Esophagus muscularis mucosa (tissue), 4 donors: ENCODE measurements around the gene PBX3. TPM values are rescaled to one million over a fixed set of nuclear protein-coding genes. Genes with fewer than 3 reads are reported as not detected.

Experiments
- DNase-seq: peaks from one replicate; pipeline ENCODE4 v3.0.0-alpha.2; 2017; ENCODE audit errors: extremely low spot score
- H3K27ac ChIP-seq, 4 donors: fragments of 200-600 bp; sonication (generic); replicated peaks in 1 of 4; 1 replicate in 3 of 4; 2 replicates in 1 of 4; pipeline ENCODE4 v1.5.1; 2016 to 2019; ENCODE audit warnings: mild to moderate bottlenecking in 1 of 4
- H3K27me3 ChIP-seq, 4 donors: fragments of 200-600 bp; sonication (generic); one replicate each; pipeline versions ENCODE4 v1.5.1 to v1.6.0; 2016 to 2019
- H3K36me3 ChIP-seq, 4 donors: fragments of 200-600 bp; sonication (generic); one replicate each; pipeline ENCODE4 v1.5.1; 2016 to 2019
- H3K4me1 ChIP-seq, 4 donors: fragments of 200-600 bp; sonication (generic); one replicate each; pipeline ENCODE4 v1.5.1; 2016 to 2019
- H3K4me3 ChIP-seq, 4 donors: fragments of 200-600 bp; sonication (generic); 1 replicate in 2 of 4; 2 replicates in 2 of 4; pipeline ENCODE4 v1.5.1; 2016 to 2019; ENCODE audit warnings: mild to moderate bottlenecking in 4 of 4, moderate library complexity in 1 of 4
- H3K9me3 ChIP-seq, 4 donors: fragments of 200-600 bp; sonication (generic); 1 replicate in 3 of 4; 2 replicates in 1 of 4; pipeline ENCODE4 v1.5.1; 2016 to 2019
- CTCF ChIP-seq, 3 experiments: fragments of 200-600 bp in 2 of 3; fragments of 450-650 bp in 1 of 3; sonication (generic) in 2 of 3; IDR thresholded peaks; one replicate each; pipeline ENCODE4 v1.5.1; 2017 to 2019; ENCODE audit warnings: antibody characterized with exemption in 3 of 3, mild to moderate bottlenecking in 2 of 3, moderate library complexity in 1 of 3
- EP300 ChIP-seq: sonication (generic); formaldehyde crosslinking; IDR thresholded peaks from one replicate; pipeline ENCODE4 v1.6.1; 2017; ENCODE audit warnings: antibody characterized with exemption
- POLR2A ChIP-seq: fragments of 450-650 bp; IDR thresholded peaks from one replicate; pipeline ENCODE4 v1.6.1; 2017; ENCODE audit warnings: antibody characterized with exemption, moderate library complexity, mild to moderate bottlenecking, low read depth
- POLR2AphosphoS5 ChIP-seq, 2 donors: sonication (generic); formaldehyde crosslinking; IDR thresholded peaks; one replicate each; pipeline ENCODE4 v1.6.1; 2017; ENCODE audit warnings: antibody characterized with exemption in 2 of 2
- WGBS: methylation state at CpG from one replicate; pipeline ENCODE4 v1.1.5; 2018; 5-methylcytosine and 5-hydroxymethylcytosine counted together
- intact Hi-C: fragments of 100-400 bp; cut with DNase I; formaldehyde crosslinking; loops from one replicate; pipeline ENCODE4 v1.15.1; 2023
- total RNA-seq, 4 donors: library from RNA; depleted of rRNA; stranded (reverse); fragments of >200 nt; gene quantifications; one replicate each; pipeline versions ENCODE4 v1.1.0 to v1.2.1, GENCODE V29; 2016

Gene PBX3
- total RNA-seq, 4 donors from 2014 or later, result 50.1 to 82.4 (median 54.3) TPM

GRCh38 chr9:125889112-125889475 is 141.9 kb downstream of the PBX3 start:
- no peaks in the 10 kb centered on the region for H3K27me3 ChIP-seq
- peaks cover 22 to 78% (median 58%) of the 10 kb centered on the region in 4 donors for H3K4me1 ChIP-seq
- DNase-seq, result no peak
- 6% methylated on average over 7 of the region's 21 CpGs for WGBS
- H3K27ac ChIP-seq, result peak overlapping the region; percentile 75 to 80 (median 76)
- no peaks in the 10 kb centered on the region for H3K9me3 ChIP-seq
- H3K36me3 ChIP-seq, result no peaks in the 10 kb centered on the region
- intact Hi-C loops, result no loop called here
- TF ChIP-seq EP300 (no peak), CTCF (IDR thresholded peaks at IDR 0.05) (no peak), POLR2AphosphoS5 (IDR thresholded peaks at IDR 0.05) (no peak), POLR2A (no peak)
- peak overlapping the region; percentile 54 to 70 (median 62) for H3K4me3 ChIP-seq

DNA sequence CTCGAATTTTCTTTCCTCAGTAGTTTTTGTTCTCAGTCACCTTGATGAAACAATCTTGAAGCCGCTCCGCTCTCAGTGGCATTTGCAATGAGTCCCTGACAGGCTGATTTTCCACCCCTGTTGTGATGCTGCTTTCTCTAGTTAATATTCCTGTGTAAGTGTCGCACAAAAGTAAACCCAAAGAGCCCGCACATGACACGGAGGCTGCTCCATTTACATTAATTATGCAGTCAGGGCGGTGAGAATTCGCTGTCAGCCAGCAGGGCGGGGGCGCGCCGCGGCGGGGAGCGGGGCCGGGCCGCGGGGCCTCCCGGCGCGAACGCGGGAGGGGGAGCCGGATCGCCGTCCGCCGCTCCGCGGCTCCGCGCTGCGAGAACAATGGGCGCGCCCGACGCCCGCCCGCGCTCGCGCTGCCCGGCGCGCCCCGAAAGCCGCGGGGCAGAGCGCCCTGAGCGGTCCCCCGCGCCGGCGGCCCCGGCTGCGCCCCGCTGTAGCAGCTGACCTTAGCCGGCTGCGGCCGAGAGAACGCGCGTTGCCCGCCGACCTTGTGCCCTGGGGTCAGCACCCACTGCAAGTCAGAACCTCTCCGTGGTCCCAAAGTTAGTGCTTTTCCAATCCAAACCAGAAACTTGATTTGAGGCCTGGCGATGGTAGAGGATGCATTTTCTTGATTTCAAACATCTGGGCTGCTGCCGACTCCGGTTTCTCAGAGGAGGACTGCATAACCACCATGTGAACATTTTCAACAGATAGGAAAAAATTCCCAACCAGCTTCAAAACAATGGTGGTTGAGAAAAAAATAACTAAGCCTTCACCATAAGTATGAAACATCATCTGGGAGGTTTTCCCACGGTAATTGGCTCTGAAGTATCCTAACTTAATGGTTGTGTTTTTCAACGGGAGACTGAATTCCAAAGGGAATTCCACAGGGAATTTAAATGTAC is 142.6 kb downstream of the PBX3 start:
- Histone ChIP-seq H3K4me1 (peaks cover 22 to 80% (median 61%) of the 10 kb centered on the region in 4 donors), H3K27me3 (no peaks in the 10 kb centered on the region), H3K36me3 (no peaks in the 10 kb centered on the region), H3K4me3 (peak overlapping the region; percentile 54 to 70 (median 62)), H3K27ac (peak overlapping the region; percentile 75 to 80 (median 76)), H3K9me3 (no peaks in the 10 kb centered on the region)
- intact Hi-C loops, result loop anchor here (5.0 kb wide), 1 partner anchor 142 kb away; the partner anchor contains the start of gene PBX3
- 3% methylated on average over 30 of the region's 71 CpGs for WGBS
- TF ChIP-seq POLR2A (no peak), CTCF (IDR thresholded peaks at IDR 0.05) (no peak), POLR2AphosphoS5 (IDR thresholded peaks at IDR 0.05) (no peak), EP300 (no peak)
- no peak for DNase-seq

- no peak for TF ChIP-seq CTCF (IDR thresholded peaks at IDR 0.05)
- TF ChIP-seq EP300, result no peak
- TF ChIP-seq POLR2AphosphoS5 (IDR thresholded peaks at IDR 0.05), result no peak
- TF ChIP-seq POLR2A, result no peak
- Histone ChIP-seq H3K27me3 (no peaks in the 10 kb centered on the region), H3K4me1 (peaks cover 22 to 76% (median 63%) of the 10 kb centered on the region in 4 donors), H3K4me3 (peak overlapping the region in 1 of 4 donors; percentile 62), H3K9me3 (no peaks in the 10 kb centered on the region), H3K27ac (peak overlapping the region; percentile 75 to 80 (median 76)), H3K36me3 (no peaks in the 10 kb centered on the region)
- 40% methylated on average over 1 of the region's 1 CpG for WGBS
- intact Hi-C loops, result loop anchor here (5.0 kb wide), 1 partner anchor 144 kb away; the partner anchor contains the start of gene PBX3
- DNase-seq, result no peak
These were observed 143.7 kb downstream of the PBX3 start for GRCh38 chr9:125890826-125891225.

DNA sequence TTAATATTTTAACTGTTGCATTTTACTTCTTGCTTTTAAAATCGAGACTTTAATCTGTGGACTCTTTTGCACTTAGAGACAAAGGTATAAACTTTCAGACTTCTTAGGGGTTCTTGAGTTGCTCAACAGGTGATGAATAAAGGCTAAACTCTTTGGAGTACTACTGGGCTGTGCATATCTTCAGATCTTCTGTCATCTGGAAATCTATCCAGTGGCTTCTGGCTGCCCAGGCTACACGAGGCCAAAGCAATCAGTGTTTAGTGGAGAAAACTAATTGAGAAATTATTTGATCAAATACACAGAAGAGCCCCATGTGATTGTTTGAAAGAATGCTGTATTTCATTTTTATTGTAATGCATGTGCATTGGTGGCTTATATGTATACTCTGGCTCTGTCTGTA is 146.1 kb downstream of the PBX3 start:
- TF ChIP-seq POLR2A (no peak), EP300 (no peak), CTCF (IDR thresholded peaks at IDR 0.05) (no peak), POLR2AphosphoS5 (IDR thresholded peaks at IDR 0.05) (no peak)
- no peaks in the 10 kb centered on the region for H3K9me3 ChIP-seq
- H3K4me3 ChIP-seq, result no peak overlapping the region
- intact Hi-C loops, result loop anchor here (5.0 kb wide), 1 partner anchor 146 kb away; the partner anchor contains the start of gene PBX3
- peaks cover 15 to 54% (median 44%) of the 10 kb centered on the region in 4 donors for H3K4me1 ChIP-seq
- no peak overlapping the region for H3K27ac ChIP-seq
- H3K27me3 ChIP-seq, result no peaks in the 10 kb centered on the region
- 75% methylated on average over 2 of the region's 2 CpGs for WGBS
- no peaks in the 10 kb centered on the region for H3K36me3 ChIP-seq
- DNase-seq, result no peak
